Measurements from ENCODE around the gene OVOL3.

GRCh38 chr19:36081894-36082293 lies 29.0 kb upstream of the OVOL3 start:
- TF ChIP-seq EP300 (IDR thresholded peaks at IDR 0.05) (no peak), POLR2AphosphoS5 (IDR thresholded peaks at IDR 0.05) (no peak)
